Calu3 (cell line): ENCODE data around the gene CDC34. TPM values are rescaled to one million over a fixed set of nuclear protein-coding genes. Genes with fewer than 3 reads are reported as not detected.

Source experiments
- BruUV-seq: library from RNA; stranded (reverse); fragments of 400-500 nt; replicated peaks from 2 replicates; lab custom pipeline; 2021; lab: Mats Ljungman, UMichigan
- CTCF ChIA-PET: fragments of 300-600 bp; sonication (Branson Sonifier 250); formaldehyde crosslinking; loops from one replicate; lab custom pipeline; 2022; ENCODE audit warnings: antibody characterized with exemption; lab: Charles Lee
- DNase-seq: peaks from one replicate; pipeline ENCODE4 v3.0.0; 2022
- H3K27ac Mint-ChIP-seq: one replicate; pipeline ENCODE4 v1.8.0; 2022; ENCODE audit warnings: mixed read lengths; ENCODE audit not compliant: unreplicated experiment
- H3K27me3 Mint-ChIP-seq: one replicate; pipeline ENCODE4 v1.8.0; 2022; ENCODE audit warnings: mixed read lengths; ENCODE audit not compliant: unreplicated experiment
- H3K36me3 Mint-ChIP-seq: one replicate; pipeline ENCODE4 v1.8.0; 2022; ENCODE audit warnings: mild to moderate bottlenecking, moderate library complexity, mixed read lengths; ENCODE audit not compliant: insufficient read depth, unreplicated experiment
- H3K4me1 Mint-ChIP-seq: one replicate; pipeline ENCODE4 v1.8.0; 2022; ENCODE audit warnings: mild to moderate bottlenecking, low read depth, mixed read lengths; ENCODE audit not compliant: unreplicated experiment
- H3K4me3 Mint-ChIP-seq: one replicate; pipeline ENCODE4 v1.8.0; 2022; ENCODE audit warnings: mild to moderate bottlenecking, low read depth, moderate library complexity, mixed read lengths; ENCODE audit not compliant: unreplicated experiment
- H3K9me3 Mint-ChIP-seq: one replicate; pipeline ENCODE4 v1.8.0; 2022; ENCODE audit warnings: low read depth, mixed read lengths; ENCODE audit not compliant: unreplicated experiment
- CTCF ChIP-seq: fragments of 200-600 bp; IDR thresholded peaks from one replicate; pipeline ENCODE4 v1.8.0; 2022; ENCODE audit warnings: antibody characterized with exemption; ENCODE audit not compliant: unreplicated experiment
- intact Hi-C: fragments of 100-400 bp; cut with micrococcal nuclease; formaldehyde crosslinking; loops from one replicate; pipeline ENCODE4 v1.10.0; 2022; ENCODE audit not compliant: unreplicated experiment
- total RNA-seq: library from RNA; stranded (reverse); gene quantifications from 2 replicates; pipeline ENCODE4 v1.2.3, GENCODE V29; 2022

The CDC34 gene
- total RNA-seq, 1 experiment from 2014 or later = 50.6 TPM

- no peak for DNase-seq
- CTCF ChIA-PET = no interaction called here
- TF ChIP-seq CTCF = no peak
- Mint-ChIP-seq H3K4me1 (peaks cover 7% of the 10 kb centered on the region), H3K27me3 (no peaks in the 10 kb centered on the region), H3K4me3 (no peak overlapping the region), H3K36me3 (peaks cover 21% of the 10 kb centered on the region), H3K9me3 (no peaks in the 10 kb centered on the region), H3K27ac (no peak overlapping the region)
- no TSS peak for BruUV-seq
- intact Hi-C loops = no loop called here
These were observed 35.8 kb downstream of the CDC34 start for GRCh38 chr19:567296-567900.

- peaks cover 37% of the 10 kb centered on the region for H3K36me3 Mint-ChIP-seq
- no peak for DNase-seq
- intact Hi-C loops = no loop called here
- H3K9me3 Mint-ChIP-seq = no peaks in the 10 kb centered on the region
- no peaks in the 10 kb centered on the region for H3K27me3 Mint-ChIP-seq
- no TSS peak for BruUV-seq
- peak overlapping the region; percentile 98 for H3K27ac Mint-ChIP-seq
- no peak overlapping the region for H3K4me3 Mint-ChIP-seq
- TF ChIP-seq CTCF = no peak
- CTCF ChIA-PET = no interaction called here
- peaks cover 15% of the 10 kb centered on the region for H3K4me1 Mint-ChIP-seq
These were observed 38.7 kb downstream of the CDC34 start for GRCh38 chr19:570251-570686.

GRCh38 chr19:570937-571565 lies 39.5 kb downstream of the CDC34 start:
- CTCF ChIA-PET = no interaction called here
- no peaks in the 10 kb centered on the region for H3K9me3 Mint-ChIP-seq
- BruUV-seq = no TSS peak
- H3K27me3 Mint-ChIP-seq = no peaks in the 10 kb centered on the region
- peak; percentile 49 for DNase-seq
- H3K36me3 Mint-ChIP-seq = peaks cover 37% of the 10 kb centered on the region
- peak overlapping the region; percentile 98 for H3K27ac Mint-ChIP-seq
- intact Hi-C loops = no loop called here
- no peak for TF ChIP-seq CTCF
- peaks cover 16% of the 10 kb centered on the region for H3K4me1 Mint-ChIP-seq
- peak overlapping the region; percentile 96 for H3K4me3 Mint-ChIP-seq

DNA sequence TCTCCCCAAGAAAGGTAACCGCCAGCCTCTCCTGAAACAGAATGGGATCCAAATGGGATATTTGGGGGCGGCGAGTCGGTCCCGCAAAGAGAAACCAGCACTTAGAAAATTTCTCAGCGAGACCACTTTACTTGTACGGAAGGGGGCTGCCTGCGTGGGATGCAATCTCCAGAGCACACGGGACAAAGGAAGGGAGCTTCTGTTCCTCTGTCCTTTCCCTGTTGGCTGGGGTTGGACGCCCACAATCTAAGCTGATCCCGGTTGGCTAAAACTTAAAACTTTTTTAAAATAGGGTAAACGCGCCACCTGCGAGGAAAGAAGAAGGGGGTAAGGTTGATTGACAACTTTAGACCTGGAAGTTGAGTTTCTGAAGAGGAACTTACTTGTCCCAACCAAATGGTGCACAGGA lies 40.0 kb downstream of the CDC34 start:
- H3K4me3 Mint-ChIP-seq = peak overlapping the region; percentile 96
- H3K9me3 Mint-ChIP-seq = no peaks in the 10 kb centered on the region
- H3K27ac Mint-ChIP-seq = peak overlapping the region; percentile 98
- no peak for TF ChIP-seq CTCF
- no TSS peak for BruUV-seq
- CTCF ChIA-PET = no interaction called here
- DNase-seq = peak; percentile 22
- H3K27me3 Mint-ChIP-seq = no peaks in the 10 kb centered on the region
- intact Hi-C loops = no loop called here
- peaks cover 16% of the 10 kb centered on the region for H3K4me1 Mint-ChIP-seq
- H3K36me3 Mint-ChIP-seq = peaks cover 40% of the 10 kb centered on the region
